Occipital lobe (tissue), 2 donors: Measurements from ENCODE around the gene C1orf53. TPM values are rescaled to one million over a fixed set of nuclear protein-coding genes. Genes with fewer than 3 reads are reported as not detected.
A peak's percentile ranks its signal among the peaks of the same experiment; 100 is the strongest.
"Not testable (repeated sequence)": the region's sequence is repeated elsewhere in the genome, so short reads cannot be mapped to it uniquely, and the experiment has no call there.

ENCODE experiments used
- DNase-seq: peaks from one replicate; lab custom pipeline; 2025; lab: John Stamatoyannopoulos, UW
- total RNA-seq: library from RNA; depleted of rRNA; stranded (reverse); fragments of >200 nt; gene quantifications from one replicate; pipeline ENCODE4 v1.2.3, GENCODE V29; 2014

C1orf53 gene
- total RNA-seq: not detected

GRCh38 chr1:197902454-197903195 is at the start of gene C1orf53:
Gene C1orf53, plus strand, starts transcription at chr1:197902630. Its CDS starts 20 bp downstream, at chr1:197902650.
- peak; percentile 90 for DNase-seq

GRCh38 chr1:197855751-197856150 is 46.7 kb upstream of the C1orf53 start:
- not testable (repeated sequence) for DNase-seq

DNA sequence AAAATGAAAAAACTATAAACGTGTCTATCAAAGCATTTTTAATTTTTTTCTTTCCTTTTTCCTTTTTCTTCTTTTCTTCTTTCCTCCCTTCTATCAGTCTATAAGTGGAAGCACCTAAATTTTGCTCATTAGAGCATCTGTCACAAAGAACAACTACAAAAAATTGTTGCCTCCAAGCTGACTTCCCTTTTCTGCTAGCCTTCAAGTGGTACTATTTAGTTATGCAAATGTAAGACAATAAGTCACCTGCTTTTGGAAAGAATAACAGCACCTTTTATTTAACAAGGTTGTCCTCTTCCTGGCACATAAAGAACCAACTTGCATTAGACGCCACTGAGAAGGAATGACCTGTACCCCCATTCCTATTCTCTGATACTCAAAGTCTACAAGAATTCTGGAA is 45.0 kb upstream of the C1orf53 start:
- DNase-seq: no peak

DNA sequence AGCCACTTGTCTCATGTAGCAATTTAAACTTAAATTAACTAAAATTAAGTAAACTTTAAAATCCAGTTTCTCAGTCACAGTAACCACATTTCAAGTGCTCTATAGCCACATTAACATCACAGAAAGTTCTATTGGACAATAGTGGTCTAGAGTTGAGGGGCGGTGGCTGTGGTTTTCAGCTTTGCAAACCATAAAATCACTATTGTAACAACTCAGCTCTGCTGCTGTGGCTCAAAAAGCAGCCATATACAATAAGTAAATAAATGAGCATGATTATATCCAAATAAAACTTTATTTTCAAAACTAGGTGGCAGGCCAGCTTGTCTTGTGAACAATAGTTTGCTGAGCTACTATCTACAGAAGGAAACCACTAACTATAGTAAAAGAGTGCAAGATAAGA is 43.4 kb upstream of the C1orf53 start:
- DNase-seq: no peak

DNA sequence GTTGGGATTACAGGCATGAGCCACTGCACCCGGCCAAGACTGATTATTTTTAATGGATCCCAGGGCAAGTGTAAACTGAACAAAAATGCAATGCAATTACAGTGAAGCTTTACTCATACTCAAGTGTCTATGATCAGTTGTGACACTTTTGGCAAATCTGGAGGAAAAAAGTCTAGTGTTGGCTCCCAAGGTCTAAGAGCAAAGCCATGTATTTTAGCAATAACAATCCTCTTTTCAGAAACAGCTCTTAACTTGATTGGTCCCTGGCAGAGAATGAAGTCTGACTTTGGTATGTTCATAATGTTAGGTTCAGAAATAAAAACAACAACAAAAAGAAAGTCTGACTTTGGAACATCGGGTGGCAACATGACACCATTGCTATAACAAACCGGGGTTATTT is 40.2 kb upstream of the C1orf53 start:
- no peak for DNase-seq

DNA sequence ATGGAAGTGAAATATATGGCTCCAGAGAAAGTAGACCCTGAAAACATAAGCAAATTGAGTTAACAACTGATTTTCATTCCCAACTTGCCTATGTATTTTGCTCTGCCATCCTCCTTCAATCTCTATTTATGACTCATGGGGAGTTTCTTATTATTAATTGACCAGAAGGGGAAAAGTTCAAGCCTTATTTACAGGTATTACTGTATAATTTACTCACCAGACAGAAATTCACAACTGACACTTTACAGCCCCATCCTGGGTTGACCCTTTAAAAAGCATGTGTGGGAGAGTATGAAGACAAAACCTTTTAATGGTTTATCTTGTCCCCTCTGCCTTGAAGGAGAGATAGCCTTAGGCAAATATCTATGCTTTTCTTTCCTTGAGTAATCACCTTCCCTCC is 39.8 kb upstream of the C1orf53 start:
- no peak for DNase-seq

DNA sequence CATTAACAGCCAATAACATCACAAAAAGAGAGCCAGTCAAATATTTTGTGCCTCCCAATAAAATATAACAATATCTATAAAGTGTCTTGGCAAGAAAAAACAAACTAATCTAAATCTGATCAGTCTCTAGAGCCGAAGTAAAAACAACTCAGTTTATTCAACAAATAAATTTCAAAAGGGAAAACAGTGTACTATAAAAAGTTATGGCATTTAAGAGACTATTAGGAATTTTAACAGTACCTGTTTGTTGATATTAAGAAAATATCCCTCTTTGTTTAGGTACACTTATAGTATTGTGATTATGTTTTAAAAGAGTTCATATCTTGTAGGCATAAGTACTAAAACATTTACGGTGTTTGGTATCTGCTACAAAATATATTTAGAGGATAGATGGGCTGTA is 36.6 kb upstream of the C1orf53 start:
- DNase-seq: no peak

GRCh38 chr1:197868751-197869489 is 33.5 kb upstream of the C1orf53 start:
- no peak for DNase-seq

DNA sequence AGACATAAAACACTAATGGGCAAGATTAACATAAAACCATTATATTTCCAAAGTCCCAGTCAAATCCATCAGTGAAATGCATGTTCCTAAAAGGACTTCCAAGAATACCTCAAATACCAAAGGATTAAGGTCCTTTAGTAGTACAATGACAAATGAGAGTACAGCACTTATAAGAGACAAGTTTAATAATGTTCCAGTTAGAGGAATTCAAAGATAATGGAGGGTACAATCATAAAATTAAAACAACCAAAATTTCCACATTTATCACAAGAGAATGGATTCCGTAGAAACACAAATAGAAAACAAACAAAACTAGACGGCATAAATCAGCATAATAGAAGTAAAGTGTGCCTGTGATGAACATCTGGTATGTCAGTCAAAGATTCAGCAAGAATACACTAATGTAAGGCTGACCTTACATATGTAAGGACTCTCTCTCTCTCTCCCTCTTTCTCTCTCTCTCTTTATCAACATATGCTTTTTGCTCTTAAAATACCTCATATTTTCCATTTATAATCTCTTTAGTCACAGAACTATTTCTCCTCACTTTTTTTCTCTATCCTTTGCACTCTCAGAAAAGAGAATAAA is 32.8 kb upstream of the C1orf53 start:
- DNase-seq: no peak

GRCh38 chr1:197876894-197877293 is 25.5 kb upstream of the C1orf53 start:
- DNase-seq: no peak

GRCh38 chr1:197880385-197880784 is 22.0 kb upstream of the C1orf53 start:
- not testable (repeated sequence) for DNase-seq

DNA sequence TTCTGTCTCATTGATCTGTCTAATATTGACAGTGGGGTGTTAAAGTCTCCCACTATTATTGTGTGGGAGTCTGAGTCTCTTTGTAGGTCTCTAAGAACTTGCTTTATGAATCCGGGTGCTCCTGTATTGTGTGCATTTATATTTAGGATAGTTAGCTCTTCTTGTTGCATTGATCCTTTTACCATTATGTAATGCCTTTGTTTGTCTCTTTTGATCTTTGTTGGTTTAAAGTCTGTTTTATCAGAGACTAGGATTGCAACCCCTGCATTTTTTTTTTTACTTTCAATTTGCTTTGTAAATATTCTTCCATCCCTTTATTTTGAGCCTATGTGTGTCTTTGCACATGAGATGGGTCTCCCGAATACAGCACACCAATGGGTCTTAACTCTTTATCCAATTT is 20.2 kb upstream of the C1orf53 start:
- DNase-seq: not testable (repeated sequence)

DNA sequence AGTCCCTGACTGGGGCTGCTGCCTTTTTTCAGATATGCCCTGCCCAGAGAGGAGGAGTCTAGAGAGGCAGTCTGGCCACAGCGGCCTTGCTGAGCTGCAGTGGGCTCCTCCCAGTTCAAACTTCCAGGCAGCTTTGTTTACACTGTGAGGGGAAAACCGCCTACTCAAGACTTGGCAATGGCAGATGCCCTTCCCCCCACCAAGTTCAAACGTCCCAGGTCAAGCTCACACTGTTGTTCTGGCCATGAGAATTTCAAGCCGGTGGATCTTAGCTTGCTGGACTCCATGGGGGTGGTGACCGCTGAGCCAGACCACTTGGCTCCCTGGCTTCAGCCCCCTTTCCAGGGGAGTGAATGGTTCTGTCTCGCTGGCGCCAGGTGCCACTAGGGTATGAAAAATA is 18.3 kb upstream of the C1orf53 start:
- DNase-seq: no peak

DNA sequence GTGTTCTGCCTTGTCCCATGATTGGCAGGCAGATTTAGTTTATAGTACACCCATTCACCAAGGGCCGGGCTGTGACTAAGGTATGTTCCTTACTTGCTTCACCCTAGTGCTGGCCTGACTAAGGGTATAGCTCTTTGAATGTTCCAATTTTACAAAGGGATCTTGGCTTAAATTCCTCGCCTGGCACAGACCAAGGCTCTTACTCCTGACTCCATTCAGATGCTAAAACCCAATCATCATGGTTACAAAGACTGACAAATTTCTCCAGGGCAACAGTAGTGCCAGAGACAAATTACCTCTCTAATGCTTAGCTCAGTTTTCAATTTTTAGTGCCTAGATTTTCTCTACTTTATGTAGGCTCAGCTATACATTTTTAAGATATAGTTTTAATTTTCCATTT is 11.5 kb upstream of the C1orf53 start:
- no peak for DNase-seq

GRCh38 chr1:197892684-197893083 is 9.7 kb upstream of the C1orf53 start:
- no peak for DNase-seq

DNA sequence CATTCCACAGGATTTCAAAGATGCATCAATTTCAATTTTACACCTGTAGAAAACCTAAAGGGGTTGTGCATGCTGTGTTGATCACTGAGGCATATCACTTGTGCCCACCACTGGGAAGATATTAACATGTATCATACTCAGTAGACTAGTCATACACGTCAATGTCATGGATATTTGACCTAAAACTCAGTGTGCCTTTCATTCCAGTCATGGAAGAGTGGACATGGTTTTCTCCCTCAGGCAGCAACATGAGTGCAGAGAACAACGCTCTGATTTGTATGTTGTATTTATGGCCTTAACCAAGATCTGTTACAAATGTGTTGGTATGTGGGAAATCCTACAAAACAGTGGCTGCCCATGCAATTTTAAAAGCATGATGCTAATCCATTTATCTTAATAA is 6.1 kb upstream of the C1orf53 start:
- DNase-seq: no peak

DNA sequence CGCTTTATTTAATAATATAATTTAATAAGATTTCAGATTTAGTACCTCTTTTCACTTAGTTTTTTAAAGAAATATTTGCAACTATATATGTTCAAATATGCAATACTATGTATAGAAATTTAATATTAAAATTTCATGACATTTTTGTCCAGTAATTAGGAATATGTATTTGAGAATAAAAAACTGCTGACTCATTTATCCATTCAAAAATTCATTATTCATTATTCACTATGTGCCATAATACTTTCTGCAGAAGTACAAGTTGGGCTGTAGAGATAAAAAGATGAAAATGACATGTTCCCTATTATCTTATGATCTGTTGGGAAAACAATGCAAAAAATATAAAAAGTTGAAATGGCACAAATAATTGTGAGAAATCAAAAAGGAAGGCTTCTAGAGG is 3.4 kb upstream of the C1orf53 start:
- no peak for DNase-seq

DNA sequence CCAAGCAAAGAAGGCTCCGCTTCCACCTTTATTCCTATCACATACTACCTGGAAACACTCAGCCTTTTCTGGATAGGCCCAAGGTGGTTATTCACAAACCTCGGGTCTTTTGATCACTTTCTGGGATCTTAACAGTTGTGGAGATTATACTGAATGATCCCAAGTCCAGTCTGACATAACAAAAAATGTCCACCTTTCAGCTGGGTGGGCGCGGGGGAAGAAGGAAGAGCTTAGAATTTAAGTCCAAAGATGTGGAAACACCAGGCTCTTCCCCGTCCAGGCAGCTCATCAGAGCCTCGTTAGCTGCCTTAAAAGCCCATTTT is 338 bp upstream of the C1orf53 start:
- DNase-seq: no peak

GRCh38 chr1:197903196-197903514 is 725 bp downstream of the C1orf53 start:
- DNase-seq: no peak

DNA sequence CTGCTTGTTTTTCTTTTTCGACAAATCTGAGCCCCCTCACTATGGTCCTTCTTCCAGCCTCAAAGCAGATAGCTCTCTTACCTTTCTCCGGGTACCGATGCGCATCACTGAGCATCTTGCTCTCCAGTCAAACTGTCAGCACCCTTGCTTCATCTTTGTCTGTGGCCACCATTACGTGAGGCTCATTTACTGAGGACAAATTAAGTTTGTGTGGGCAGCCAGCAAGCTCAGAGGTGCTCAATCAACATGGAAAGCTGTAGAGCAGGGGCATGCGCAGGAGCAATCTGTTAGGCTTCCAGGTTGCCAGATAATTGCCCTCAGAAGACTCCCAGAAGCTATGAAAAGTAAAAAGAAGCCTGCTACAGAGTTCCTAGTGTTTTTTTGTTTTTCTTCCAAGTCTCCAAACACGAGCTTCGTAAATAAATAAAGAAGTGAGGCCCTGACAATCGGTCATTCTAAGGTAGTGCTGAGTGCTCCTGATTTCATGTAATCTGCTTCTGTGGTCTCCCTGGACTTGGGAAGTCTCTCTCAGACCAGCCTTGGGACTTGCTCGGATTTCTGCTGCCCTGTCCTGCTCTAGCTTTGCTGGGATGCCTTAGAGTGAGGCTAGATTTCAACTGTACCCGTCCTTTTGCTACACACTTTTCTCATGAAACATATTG is 1.8 kb downstream of the C1orf53 start:
- DNase-seq: no peak

- no peak for DNase-seq
Measured at GRCh38 chr1:197905699-197906351, 3.4 kb downstream of the C1orf53 start.
